Right ventricle myocardium inferior (tissue), 1 donor: ENCODE measurements around the gene TTC27. TPM values are rescaled to one million over a fixed set of nuclear protein-coding genes. Genes with fewer than 3 reads are reported as not detected.
"Not testable (repeated sequence)": the region's sequence is repeated elsewhere in the genome, so short reads cannot be mapped to it uniquely, and the experiment has no call there.

Experiments used
- ATAC-seq: fragments of 200-7000 bp; cut with Tn5 transposase; one replicate; pipeline ENCODE4 v1.9.1; 2020; ENCODE audit warnings: mild to moderate bottlenecking, moderate library complexity
- DNase-seq: peaks from one replicate; pipeline ENCODE4 v3.0.0; 2021; ENCODE audit errors: missing footprints
- intact Hi-C: fragments of 100-400 bp; cut with DNase I; formaldehyde crosslinking; loops from one replicate; pipeline ENCODE4 v1.11.0; 2022
- total RNA-seq: library from RNA; stranded (reverse); fragmentation: NEBNext Ultra II Directional; extraction: Animal tissue kit (Norgen Biotek cat#: 25700); gene quantifications from one replicate; pipeline ENCODE4 v1.2.1, GENCODE V29; 2021
- donor health status: DM: no; HTN: yes; CAD: no; lungs with severe emphysema.

The TTC27 gene
- total RNA-seq, 1 donor from 2014 or later: 8.1 TPM

GRCh38 chr2:32824070-32824809 is 196.4 kb downstream of the TTC27 start:
- DNase-seq (no peak), ATAC-seq (peak; percentile 48)
- intact Hi-C loops: no loop called here

- intact Hi-C loops: no loop called here
- no peak for DNase-seq
- ATAC-seq: peak; percentile 52
Observed at GRCh38 chr2:32825291-32825712, 197.5 kb downstream of the TTC27 start.

GRCh38 chr2:32830196-32830595 is 202.3 kb downstream of the TTC27 start:
- intact Hi-C loops: no loop called here
- DNase-seq: no peak
- no peak for ATAC-seq

GRCh38 chr2:32832821-32833220 is 205.0 kb downstream of the TTC27 start:
- DNase-seq (no peak), ATAC-seq (no peak)
- intact Hi-C loops: no loop called here

GRCh38 chr2:32833709-32834108 is 205.9 kb downstream of the TTC27 start:
- intact Hi-C loops: no loop called here
- ATAC-seq (no peak), DNase-seq (no peak)

- ATAC-seq: no peak
- no peak for DNase-seq
- intact Hi-C loops: no loop called here
Observed at GRCh38 chr2:32835148-32835547, 207.3 kb downstream of the TTC27 start.

GRCh38 chr2:32836933-32837332 is 209.1 kb downstream of the TTC27 start:
- DNase-seq: no peak
- no peak for ATAC-seq
- intact Hi-C loops: no loop called here

- DNase-seq (no peak), ATAC-seq (no peak)
- intact Hi-C loops: no loop called here
Observed at GRCh38 chr2:32838418-32838817, 210.6 kb downstream of the TTC27 start.

- DNase-seq (no peak), ATAC-seq (no peak)
- intact Hi-C loops: no loop called here
Observed at GRCh38 chr2:32838949-32839348, 211.1 kb downstream of the TTC27 start.

GRCh38 chr2:32841931-32842898 is 214.4 kb downstream of the TTC27 start:
- ATAC-seq (peak; percentile 51), DNase-seq (no peak)
- intact Hi-C loops: no loop called here

- intact Hi-C loops: no loop called here
- no peak for ATAC-seq
- DNase-seq: no peak
Observed at GRCh38 chr2:32843699-32844098, 215.8 kb downstream of the TTC27 start.

GRCh38 chr2:32844253-32844652 is 216.4 kb downstream of the TTC27 start:
- intact Hi-C loops: no loop called here
- ATAC-seq (no peak), DNase-seq (no peak)

- ATAC-seq, DNase-seq, intact Hi-C loops: not testable (repeated sequence)
Observed at GRCh38 chr2:32846274-32846673, 218.4 kb downstream of the TTC27 start.

- intact Hi-C loops: no loop called here
- no peak for DNase-seq
- no peak for ATAC-seq
Observed at GRCh38 chr2:32847734-32848133, 219.9 kb downstream of the TTC27 start.

GRCh38 chr2:32849456-32850194 is 221.8 kb downstream of the TTC27 start:
- DNase-seq (no peak), ATAC-seq (peak; percentile 91)
- intact Hi-C loops: no loop called here

- no peak for ATAC-seq
- no peak for DNase-seq
- intact Hi-C loops: no loop called here
Observed at GRCh38 chr2:32851777-32852439, 224.1 kb downstream of the TTC27 start.

GRCh38 chr2:32852856-32853255 is 225.0 kb downstream of the TTC27 start:
- intact Hi-C loops: no loop called here
- ATAC-seq: no peak
- no peak for DNase-seq

GRCh38 chr2:32856891-32857290 is 229.0 kb downstream of the TTC27 start:
- DNase-seq (no peak), ATAC-seq (no peak)
- intact Hi-C loops: no loop called here

GRCh38 chr2:32858713-32859112 is 230.9 kb downstream of the TTC27 start:
- no peak for ATAC-seq
- no peak for DNase-seq
- intact Hi-C loops: no loop called here
